HG03439 (cell line): ENCODE results near the gene SAMD11.

Experiments used
- ATAC-seq: cut with Tn5 transposase; IDR thresholded peaks from one replicate; pipeline ENCODE4 v1.9.1; 2021; ENCODE audit warnings: mild to moderate bottlenecking, moderate library complexity; ENCODE audit not compliant: unreplicated experiment

Gene SAMD11

GRCh38 chr1:992362-992761, 68.6 kb downstream of the SAMD11 start:
- no peak for ATAC-seq

GRCh38 chr1:993379-993995, 69.8 kb downstream of the SAMD11 start:
- no peak for ATAC-seq
